GF-D8 (cell line): Measurements from ENCODE around the gene SRGAP2C.
"Not testable (repeated sequence)": the region's sequence is repeated elsewhere in the genome, so short reads cannot be mapped to it uniquely, and the experiment has no call there.

ENCODE experiments used
- DNase-seq: peaks from one replicate; lab custom pipeline; 2025; lab: John Stamatoyannopoulos, UW

Gene SRGAP2C

GRCh38 chr1:121186191-121186590, 1.4 kb downstream of the SRGAP2C start:
- not testable (repeated sequence) for DNase-seq

GRCh38 chr1:121187914-121188313, 3.1 kb downstream of the SRGAP2C start:
- not testable (repeated sequence) for DNase-seq

- DNase-seq = not testable (repeated sequence)
These were observed 7.7 kb downstream of the SRGAP2C start for GRCh38 chr1:121192512-121192911.

GRCh38 chr1:121197095-121197882, 12.5 kb downstream of the SRGAP2C start:
- DNase-seq = not testable (repeated sequence)

- not testable (repeated sequence) for DNase-seq
These were observed 15.0 kb downstream of the SRGAP2C start for GRCh38 chr1:121199763-121200162.

- DNase-seq = not testable (repeated sequence)
These were observed 15.5 kb downstream of the SRGAP2C start for GRCh38 chr1:121200232-121200631.

- DNase-seq = not testable (repeated sequence)
These were observed 16.5 kb downstream of the SRGAP2C start for GRCh38 chr1:121200985-121201981.

GRCh38 chr1:121202986-121203385, 18.2 kb downstream of the SRGAP2C start:
- DNase-seq = not testable (repeated sequence)

GRCh38 chr1:121205786-121206711, 21.3 kb downstream of the SRGAP2C start:
- DNase-seq = not testable (repeated sequence)

- DNase-seq = not testable (repeated sequence)
These were observed 22.6 kb downstream of the SRGAP2C start for GRCh38 chr1:121207328-121207727.

GRCh38 chr1:121208375-121208774, 23.6 kb downstream of the SRGAP2C start:
- DNase-seq = not testable (repeated sequence)

- DNase-seq = not testable (repeated sequence)
These were observed 26.0 kb downstream of the SRGAP2C start for GRCh38 chr1:121210778-121211177.

GRCh38 chr1:121213491-121213890, 28.7 kb downstream of the SRGAP2C start:
- not testable (repeated sequence) for DNase-seq

- not testable (repeated sequence) for DNase-seq
These were observed 29.9 kb downstream of the SRGAP2C start for GRCh38 chr1:121214544-121215156.

- DNase-seq = not testable (repeated sequence)
These were observed 31.1 kb downstream of the SRGAP2C start for GRCh38 chr1:121215699-121216417.

GRCh38 chr1:121216676-121217075, 31.9 kb downstream of the SRGAP2C start:
- DNase-seq = not testable (repeated sequence)

GRCh38 chr1:121221770-121222169, 37.0 kb downstream of the SRGAP2C start:
- DNase-seq = not testable (repeated sequence)

- not testable (repeated sequence) for DNase-seq
These were observed 39.9 kb downstream of the SRGAP2C start for GRCh38 chr1:121224714-121225113.

GRCh38 chr1:121226295-121226904, 41.6 kb downstream of the SRGAP2C start:
- not testable (repeated sequence) for DNase-seq

GRCh38 chr1:121226925-121227324, 42.1 kb downstream of the SRGAP2C start:
- DNase-seq = not testable (repeated sequence)
